Retinal pigment epithelial cell (primary cell): ENCODE measurements around the gene CTIF.

Source experiments
- DNase-seq: peaks from one replicate; pipeline ENCODE4 v3.0.0-alpha.2; 2010; ENCODE audit warnings: low read depth
- H3K4me3 ChIP-seq: 2 replicates; pipeline ENCODE4 v1.5.1; 2011; ENCODE audit warnings: mild to moderate bottlenecking, low read length, control low read depth, moderate library complexity
- TF ChIP-seq, protein P1 (sequence below): conservative IDR thresholded peaks from 2 replicates; pipeline ENCODE4 v1.5.1; 2011; ENCODE audit warnings: low read depth, low read length, control low read depth, inconsistent platforms

Gene CTIF

DNA sequence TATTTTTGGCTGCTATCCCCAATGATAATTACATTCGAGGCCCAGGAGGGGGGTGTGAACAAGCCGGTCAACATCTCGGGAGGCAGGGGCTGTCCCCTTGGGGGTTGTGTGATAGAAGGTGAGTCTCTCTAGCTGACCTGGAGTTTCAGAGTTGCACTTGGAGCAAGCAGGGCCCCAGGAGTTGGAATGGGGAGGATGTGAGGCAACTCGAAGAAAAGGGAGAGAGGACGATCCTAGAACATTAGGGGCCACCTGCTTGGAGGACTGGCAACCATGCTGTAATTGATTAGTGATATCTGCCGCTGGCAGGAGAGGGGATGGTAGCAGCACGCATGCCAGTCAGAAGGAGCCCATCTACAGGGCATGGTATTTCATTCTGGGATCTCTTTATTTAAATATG lies 122.6 kb downstream of the CTIF start:
- no peak for DNase-seq
- H3K4me3 ChIP-seq, result no peak overlapping the region
- TF ChIP-seq, protein P1, sequence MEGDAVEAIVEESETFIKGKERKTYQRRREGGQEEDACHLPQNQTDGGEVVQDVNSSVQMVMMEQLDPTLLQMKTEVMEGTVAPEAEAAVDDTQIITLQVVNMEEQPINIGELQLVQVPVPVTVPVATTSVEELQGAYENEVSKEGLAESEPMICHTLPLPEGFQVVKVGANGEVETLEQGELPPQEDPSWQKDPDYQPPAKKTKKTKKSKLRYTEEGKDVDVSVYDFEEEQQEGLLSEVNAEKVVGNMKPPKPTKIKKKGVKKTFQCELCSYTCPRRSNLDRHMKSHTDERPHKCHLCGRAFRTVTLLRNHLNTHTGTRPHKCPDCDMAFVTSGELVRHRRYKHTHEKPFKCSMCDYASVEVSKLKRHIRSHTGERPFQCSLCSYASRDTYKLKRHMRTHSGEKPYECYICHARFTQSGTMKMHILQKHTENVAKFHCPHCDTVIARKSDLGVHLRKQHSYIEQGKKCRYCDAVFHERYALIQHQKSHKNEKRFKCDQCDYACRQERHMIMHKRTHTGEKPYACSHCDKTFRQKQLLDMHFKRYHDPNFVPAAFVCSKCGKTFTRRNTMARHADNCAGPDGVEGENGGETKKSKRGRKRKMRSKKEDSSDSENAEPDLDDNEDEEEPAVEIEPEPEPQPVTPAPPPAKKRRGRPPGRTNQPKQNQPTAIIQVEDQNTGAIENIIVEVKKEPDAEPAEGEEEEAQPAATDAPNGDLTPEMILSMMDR, result no peak

GRCh38 chr18:48662011-48662661 lies 123.3 kb downstream of the CTIF start:
- no peak for DNase-seq
- TF ChIP-seq, protein P1, result no peak
- H3K4me3 ChIP-seq, result no peak overlapping the region

DNA sequence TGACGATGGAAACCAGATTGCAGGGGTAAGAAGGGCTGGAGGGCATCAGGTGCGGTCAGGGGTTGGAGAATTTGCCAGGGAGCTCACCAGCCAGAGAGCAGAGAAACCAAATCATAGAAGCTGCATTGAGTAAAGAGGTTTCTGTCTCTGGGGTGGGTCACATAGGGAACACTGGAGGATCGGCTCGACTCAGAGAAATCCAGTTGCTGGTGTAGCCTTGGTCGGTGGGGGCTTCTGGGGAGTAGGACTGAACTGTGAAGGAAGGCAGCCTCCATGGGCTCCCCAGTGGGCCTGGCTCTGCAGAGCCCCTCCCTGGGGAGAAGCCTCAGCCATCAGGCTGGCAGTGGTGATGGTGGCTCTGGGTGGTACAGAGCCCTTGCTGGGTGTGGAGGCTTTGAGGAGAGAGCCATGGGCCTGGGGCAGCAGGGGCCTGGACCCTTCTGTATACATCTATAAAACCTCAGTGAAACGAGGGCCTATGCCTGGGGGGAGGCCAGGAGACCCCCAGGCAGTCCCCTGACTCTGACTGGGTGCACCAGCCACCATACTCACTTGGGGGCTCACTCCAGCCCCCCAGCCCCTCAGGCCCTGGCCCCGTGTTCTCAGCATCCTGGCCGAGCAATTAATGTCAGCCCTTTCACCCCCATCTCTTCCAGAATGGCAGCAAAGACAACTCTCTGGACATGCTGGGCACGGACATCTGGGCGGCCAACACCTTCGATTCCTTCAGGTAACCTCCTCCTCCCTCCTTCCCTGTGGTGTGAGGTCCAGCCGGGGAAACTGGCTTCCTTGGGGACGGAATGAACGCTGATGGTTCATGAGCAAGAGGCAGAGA lies 124.5 kb downstream of the CTIF start:
- TF ChIP-seq, protein P1, result no peak
- DNase-seq, result no peak
- H3K4me3 ChIP-seq, result no peak overlapping the region

GRCh38 chr18:48663931-48664847 lies 125.4 kb downstream of the CTIF start:
- H3K4me3 ChIP-seq, result no peak overlapping the region
- TF ChIP-seq, protein P1, result peak; percentile 95
- DNase-seq, result no peak

GRCh38 chr18:48665654-48666053 lies 126.8 kb downstream of the CTIF start:
- H3K4me3 ChIP-seq, result no peak overlapping the region
- DNase-seq, result no peak
- TF ChIP-seq, protein P1, result no peak

GRCh38 chr18:48666613-48667012 lies 127.8 kb downstream of the CTIF start:
- DNase-seq, result no peak
- H3K4me3 ChIP-seq, result no peak overlapping the region
- TF ChIP-seq, protein P1, result no peak
